Mucosa of rectum (tissue), 2 donors: ENCODE measurements around the gene MST1R.

Experiments used
- H3K27ac ChIP-seq, 2 donors: one replicate each; pipeline ENCODE4 v1.7.0; 2013; ENCODE audit warnings: inconsistent platforms in 2 of 2, low read depth in 2 of 2, low read length in 2 of 2
- H3K27me3 ChIP-seq, 2 donors: one replicate each; pipeline ENCODE4 v1.7.0; 2013; ENCODE audit warnings: low read length in 2 of 2; ENCODE audit not compliant: control insufficient read depth in 2 of 2, insufficient read depth in 2 of 2
- H3K36me3 ChIP-seq, 2 donors: one replicate each; pipeline ENCODE4 v1.7.0; 2013; ENCODE audit warnings: low read length in 2 of 2; ENCODE audit not compliant: control insufficient read depth in 2 of 2, insufficient read depth in 2 of 2
- H3K4me1 ChIP-seq, 2 donors: one replicate each; pipeline ENCODE4 v1.7.0; 2013; ENCODE audit warnings: low read length in 2 of 2, mild to moderate bottlenecking in 1 of 2; ENCODE audit not compliant: control insufficient read depth in 2 of 2, insufficient read depth in 2 of 2
- H3K4me3 ChIP-seq, 2 donors: one replicate each; pipeline ENCODE4 v1.7.0; 2013; ENCODE audit warnings: low read length in 2 of 2
- H3K9ac ChIP-seq, 2 donors: one replicate each; pipeline ENCODE4 v1.7.0; 2013; ENCODE audit warnings: low read length in 2 of 2, low read depth in 1 of 2, mild to moderate bottlenecking in 1 of 2
- H3K9me3 ChIP-seq, 2 donors: one replicate each; pipeline ENCODE4 v1.7.0; 2013; ENCODE audit warnings: low read length in 2 of 2; ENCODE audit not compliant: control insufficient read depth in 2 of 2
- donor health status: healthy.
- donor health status: Normal muscosa, but diverticular disease.

MST1R gene

DNA sequence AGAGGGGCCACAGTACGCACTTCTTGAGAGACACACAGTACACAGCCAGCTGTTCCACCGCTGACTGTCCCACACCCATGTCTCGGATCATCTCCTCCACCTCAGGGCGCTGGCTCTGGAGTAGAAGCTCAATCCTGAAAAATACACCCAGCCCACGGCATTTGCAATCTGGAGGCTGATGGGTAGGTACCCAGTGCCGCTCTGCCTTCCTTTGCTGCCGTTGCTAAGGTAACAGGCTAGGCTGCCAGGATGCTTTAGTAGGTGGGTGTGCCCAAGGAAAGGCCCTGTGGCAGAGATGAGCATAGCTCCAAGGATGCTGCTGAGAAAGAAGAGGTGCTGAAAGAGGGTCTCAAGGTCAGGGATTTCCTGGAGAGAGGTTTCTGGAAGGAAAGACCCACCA, 61.9 kb downstream of the MST1R start:
- H3K27me3 ChIP-seq: no peaks in the 10 kb centered on the region
- H3K9me3 ChIP-seq: no peaks in the 10 kb centered on the region
- no peak overlapping the region for H3K9ac ChIP-seq
- H3K27ac ChIP-seq: no peak overlapping the region
- peaks cover 0 to 3% of the 10 kb centered on the region in 2 donors for H3K36me3 ChIP-seq
- H3K4me3 ChIP-seq: no peak overlapping the region
- H3K4me1 ChIP-seq: peaks cover 0 to 4% of the 10 kb centered on the region in 2 donors

DNA sequence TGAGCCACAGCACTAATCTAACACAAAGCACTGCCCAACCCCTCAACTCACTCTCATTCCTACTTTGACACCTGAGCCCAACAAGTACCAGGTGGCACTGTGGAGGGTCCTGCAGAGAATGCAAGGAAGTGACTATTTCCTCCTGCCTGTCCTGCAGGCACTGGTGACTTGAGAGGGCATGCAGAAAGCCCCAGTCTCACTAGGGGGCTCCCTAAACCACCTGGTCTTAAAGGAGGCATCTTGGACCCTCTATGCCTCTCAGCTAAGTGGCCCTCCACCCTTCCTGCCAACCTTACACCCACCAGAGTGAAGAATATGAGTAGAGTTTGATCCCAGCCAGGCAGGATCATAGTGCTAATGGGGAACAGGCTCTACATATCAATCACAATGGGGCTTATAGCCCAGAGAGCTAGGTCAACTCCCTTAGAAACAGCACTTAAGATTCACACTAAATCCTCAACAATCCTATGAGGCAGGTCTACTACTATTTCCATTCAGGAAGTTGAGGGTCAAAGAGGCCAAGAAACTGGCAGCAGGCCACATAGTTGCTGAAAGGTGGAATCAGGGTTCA, 62.5 kb downstream of the MST1R start:
- Histone ChIP-seq H3K9me3 (no peaks in the 10 kb centered on the region), H3K9ac (no peak overlapping the region), H3K36me3 (peaks cover 0 to 3% of the 10 kb centered on the region in 2 donors), H3K27ac (no peak overlapping the region), H3K27me3 (no peaks in the 10 kb centered on the region), H3K4me3 (no peak overlapping the region), H3K4me1 (peaks cover 0 to 4% of the 10 kb centered on the region in 2 donors)

- Histone ChIP-seq H3K4me1 (peaks cover 0 to 4% of the 10 kb centered on the region in 2 donors), H3K27ac (no peak overlapping the region), H3K4me3 (no peak overlapping the region), H3K9ac (no peak overlapping the region), H3K36me3 (peaks cover 0 to 3% of the 10 kb centered on the region in 2 donors), H3K27me3 (no peaks in the 10 kb centered on the region), H3K9me3 (no peaks in the 10 kb centered on the region)
Measured at GRCh38 chr3:49840388-49840787, 63.3 kb downstream of the MST1R start.

GRCh38 chr3:49839193-49839809, 64.4 kb downstream of the MST1R start:
- peaks cover 0 to 4% of the 10 kb centered on the region in 2 donors for H3K4me1 ChIP-seq
- H3K27me3 ChIP-seq: no peaks in the 10 kb centered on the region
- no peaks in the 10 kb centered on the region for H3K9me3 ChIP-seq
- H3K36me3 ChIP-seq: peaks cover 0 to 3% of the 10 kb centered on the region in 2 donors
- H3K4me3 ChIP-seq: no peak overlapping the region
- H3K27ac ChIP-seq: no peak overlapping the region
- H3K9ac ChIP-seq: no peak overlapping the region
